Hepatocyte (in vitro differentiated cells): ENCODE results near the gene HOXB7.
A peak's percentile ranks its signal among the peaks of the same experiment; 100 is the strongest.

Source experiments
- CTCF ChIP-seq: fragments of 200-600 bp; sonication (generic); IDR thresholded peaks from 2 replicates; pipeline ENCODE4 v1.5.1; 2016; ENCODE audit warnings: antibody characterized with exemption, mild to moderate bottlenecking; ENCODE audit not compliant: poor library complexity
- EZH2 ChIP-seq: fragments of 200-600 bp; sonication (generic); IDR thresholded peaks from 2 replicates; pipeline ENCODE4 v1.6.1; 2016; ENCODE audit warnings: antibody characterized with exemption, mild to moderate bottlenecking, borderline replicate concordance
- EZH2phosphoT487 ChIP-seq: fragments of 200-600 bp; sonication (generic); IDR thresholded peaks from one replicate; pipeline ENCODE4 v1.6.1; 2018; ENCODE audit warnings: antibody characterized with exemption, mild to moderate bottlenecking, low read depth, moderate library complexity; ENCODE audit not compliant: unreplicated experiment, severe bottlenecking

- TF ChIP-seq CTCF (no peak), EZH2 (peak; percentile 96), EZH2phosphoT487 (peak; percentile 64)
Observed at GRCh38 chr17:48610282-48611211, at the start of gene HOXB7.
